Ovary (tissue), 9 donors: ENCODE measurements around the gene UAP1L1. TPM values are rescaled to one million over a fixed set of nuclear protein-coding genes. Genes with fewer than 3 reads are reported as not detected.

Experiments used
- DNase-seq, 5 donors: peaks; one replicate each; pipeline ENCODE4 v3.0.0-alpha.2; 2019 to 2020
- H3K27ac ChIP-seq, 2 donors: fragments of 200-600 bp; one replicate each; pipeline versions ENCODE4 v1.5.1 to v1.8.0; 2019 to 2022
- H3K27me3 ChIP-seq: fragments of 200-600 bp; one replicate; pipeline ENCODE4 v1.8.0; 2022
- H3K36me3 ChIP-seq: fragments of 200-600 bp; sonication (generic); one replicate; pipeline ENCODE4 v1.5.1; 2019
- H3K4me1 ChIP-seq: one replicate; pipeline ENCODE4 v1.8.1; 2013; ENCODE audit warnings: mild to moderate bottlenecking, moderate library complexity; ENCODE audit not compliant: insufficient read depth
- H3K4me3 ChIP-seq: fragments of 200-600 bp; sonication (generic); one replicate; pipeline ENCODE4 v1.5.1; 2017
- H3K9me3 ChIP-seq, 2 donors: fragments of 200-600 bp in 1 of 2; sonication (generic) in 1 of 2; one replicate each; pipeline versions ENCODE4 v1.5.1 to v1.8.1; 2013 to 2019; ENCODE audit warnings: mild to moderate bottlenecking in 1 of 2, moderate library complexity in 1 of 2
- EP300 ChIP-seq: sonication (generic); formaldehyde crosslinking; IDR thresholded peaks from one replicate; pipeline ENCODE4 v1.6.1; 2017; ENCODE audit warnings: antibody characterized with exemption
- POLR2A ChIP-seq: fragments of 450-650 bp; IDR thresholded peaks from one replicate; pipeline ENCODE4 v1.6.1; 2017; ENCODE audit warnings: antibody characterized with exemption, mild to moderate bottlenecking, moderate library complexity
- WGBS, 3 donors: extraction: QIAGEN DNeasy Blood & Tissue Kit in 1 of 3; methylation state at CpG; one replicate each; pipeline versions ENCODE4 v1.1.5 to v1.1.7; 2013 to 2017; 5-methylcytosine and 5-hydroxymethylcytosine counted together
- intact Hi-C, 4 donors: fragments of 100-400 bp; cut with DNase I; formaldehyde crosslinking; loops; one replicate each; pipeline versions ENCODE4 v1.11.0 to v1.15.1; 2022 to 2023
- polyA plus RNA-seq, 2 donors: library from polyadenylated mRNA; stranded (reverse); fragments of 200-250 nt in 1 of 2; fragments of 350-450 nt in 1 of 2; fragmentation: Illumina TruSeq in 1 of 2; extraction: RNeasy Lipid Tissue Mini Kit (QIAGEN cat#74804) in 1 of 2; gene quantifications; one replicate each; pipeline ENCODE4 v1.2.3, GENCODE V29; 2013 to 2014
- total RNA-seq, 7 donors: library from RNA; depleted of rRNA in 2 of 7; stranded (reverse); fragments of >200 nt in 2 of 7; fragmentation: NEBNext Ultra II Directional in 3 of 7; extraction: Animal tissue kit (Norgen Biotek cat#: 25700) in 3 of 7; gene quantifications; one replicate each; pipeline versions ENCODE4 v1.1.0 to v1.2.4, GENCODE V29; 2016 to 2023
- TF ChIP-seq, protein P1 (sequence below), 3 donors: fragments of 450-650 bp in 2 of 3; fragments of 200-600 bp in 1 of 3; IDR thresholded peaks; one replicate each; pipeline versions ENCODE4 v1.5.1 to v1.8.0; 2016 to 2022; ENCODE audit warnings: antibody characterized with exemption in 3 of 3, mild to moderate bottlenecking in 1 of 3
- donor health status: DM: no; HTN: no; CAD: no; lungs with moderate emphysema.
- donor health status: DM: no; HTN: no; CAD: no.
- donor health status: Bipolar disorder and iron deficiency.
- donor health status: DM: yes; HTN: yes; CAD: no.
- donor health status: DM: no; HTN: no; CAD: no.
- donor health status: DM: yes; HTN: yes; CAD: no.

The UAP1L1 gene
- total and polyA plus RNA-seq, 9 donors: 1.3 to 6.3 (median 4.1) TPM

DNA sequence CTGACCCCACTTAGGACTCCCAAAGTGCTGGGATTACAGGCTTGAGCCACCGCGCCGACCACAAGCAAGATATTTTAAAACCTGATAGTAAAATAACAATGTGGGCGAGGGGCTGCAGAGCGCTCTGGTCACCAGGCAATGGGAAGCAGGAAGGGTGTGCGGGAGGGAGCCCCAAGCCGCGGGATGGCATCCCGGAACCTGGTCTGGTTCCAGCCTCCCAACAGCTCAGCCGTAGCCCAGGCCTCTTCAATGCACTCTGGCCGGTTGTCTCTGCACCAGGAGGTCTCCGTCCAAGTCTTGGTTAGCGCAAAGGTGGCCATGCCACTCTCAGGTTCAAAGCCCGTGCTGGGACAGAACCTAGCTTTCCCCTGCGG lies 694 bp upstream of the UAP1L1 start:
- intact Hi-C loops: no loop called here
- DNase-seq: no peak
- Histone ChIP-seq H3K9me3 (no peaks in the 10 kb centered on the region), H3K27ac (no peak overlapping the region), H3K27me3 (no peaks in the 10 kb centered on the region), H3K4me3 (no peak overlapping the region), H3K4me1 (peaks cover 5% of the 10 kb centered on the region), H3K36me3 (no peaks in the 10 kb centered on the region)
- WGBS, 3 donors: 61 to 67% (median 67%) methylated on average over 15 of the region's 15 CpGs
- TF ChIP-seq POLR2A: no peak
- no peak for TF ChIP-seq EP300
- TF ChIP-seq, protein P1, sequence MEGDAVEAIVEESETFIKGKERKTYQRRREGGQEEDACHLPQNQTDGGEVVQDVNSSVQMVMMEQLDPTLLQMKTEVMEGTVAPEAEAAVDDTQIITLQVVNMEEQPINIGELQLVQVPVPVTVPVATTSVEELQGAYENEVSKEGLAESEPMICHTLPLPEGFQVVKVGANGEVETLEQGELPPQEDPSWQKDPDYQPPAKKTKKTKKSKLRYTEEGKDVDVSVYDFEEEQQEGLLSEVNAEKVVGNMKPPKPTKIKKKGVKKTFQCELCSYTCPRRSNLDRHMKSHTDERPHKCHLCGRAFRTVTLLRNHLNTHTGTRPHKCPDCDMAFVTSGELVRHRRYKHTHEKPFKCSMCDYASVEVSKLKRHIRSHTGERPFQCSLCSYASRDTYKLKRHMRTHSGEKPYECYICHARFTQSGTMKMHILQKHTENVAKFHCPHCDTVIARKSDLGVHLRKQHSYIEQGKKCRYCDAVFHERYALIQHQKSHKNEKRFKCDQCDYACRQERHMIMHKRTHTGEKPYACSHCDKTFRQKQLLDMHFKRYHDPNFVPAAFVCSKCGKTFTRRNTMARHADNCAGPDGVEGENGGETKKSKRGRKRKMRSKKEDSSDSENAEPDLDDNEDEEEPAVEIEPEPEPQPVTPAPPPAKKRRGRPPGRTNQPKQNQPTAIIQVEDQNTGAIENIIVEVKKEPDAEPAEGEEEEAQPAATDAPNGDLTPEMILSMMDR (IDR thresholded peaks at IDR 0.05): no peak

GRCh38 chr9:137077758-137078693 lies 709 bp downstream of the UAP1L1 start:
- Histone ChIP-seq H3K4me3 (peak overlapping the region; percentile 43), H3K36me3 (no peaks in the 10 kb centered on the region), H3K27me3 (no peaks in the 10 kb centered on the region), H3K4me1 (peaks cover 5% of the 10 kb centered on the region), H3K27ac (no peak overlapping the region), H3K9me3 (no peaks in the 10 kb centered on the region)
- no peak for DNase-seq
- TF ChIP-seq, protein P1 (IDR thresholded peaks at IDR 0.05): no peak
- TF ChIP-seq POLR2A (no peak), EP300 (no peak)
- 12 to 22% (median 18%) methylated on average over 47 to 76 of the region's 76 CpGs for WGBS, 3 donors
- intact Hi-C loops: no loop called here

DNA sequence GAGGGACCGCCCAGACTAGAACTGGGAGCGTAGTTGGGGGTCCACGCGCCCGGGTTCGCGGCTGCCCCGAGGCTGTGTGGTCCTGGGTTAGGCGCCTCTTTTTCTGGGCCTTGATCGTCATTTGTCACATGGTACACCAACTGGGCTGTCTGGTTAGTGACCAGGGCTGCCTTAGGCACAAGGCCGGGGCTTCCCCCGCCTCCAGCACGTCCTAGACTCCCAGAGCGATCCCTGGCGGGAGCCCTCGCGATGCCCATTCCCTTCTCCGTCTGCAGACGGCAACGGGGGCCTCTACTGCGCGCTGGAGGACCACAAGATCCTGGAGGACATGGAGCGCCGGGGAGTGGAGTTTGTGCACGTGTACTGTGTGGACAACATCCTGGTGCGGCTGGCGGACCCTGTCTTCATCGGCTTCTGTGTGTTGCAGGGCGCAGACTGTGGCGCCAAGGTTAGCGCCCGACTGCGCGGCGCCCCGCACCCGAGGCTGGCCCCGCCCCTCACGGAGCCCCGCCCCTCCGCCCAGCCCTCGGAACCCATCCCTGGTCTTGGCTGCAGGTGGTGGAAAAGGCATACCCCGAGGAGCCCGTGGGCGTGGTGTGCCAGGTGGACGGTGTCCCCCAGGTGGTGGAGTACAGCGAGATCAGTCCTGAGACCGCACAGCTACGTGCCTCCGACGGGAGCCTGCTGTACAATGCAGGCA lies 1.5 kb downstream of the UAP1L1 start:
- no peaks in the 10 kb centered on the region for H3K36me3 ChIP-seq
- H3K4me1 ChIP-seq: peaks cover 5% of the 10 kb centered on the region
- H3K4me3 ChIP-seq: no peak overlapping the region
- TF ChIP-seq EP300: no peak
- TF ChIP-seq, protein P1 (IDR thresholded peaks at IDR 0.05): no peak
- TF ChIP-seq POLR2A: no peak
- H3K9me3 ChIP-seq: no peaks in the 10 kb centered on the region
- no peak overlapping the region for H3K27ac ChIP-seq
- intact Hi-C loops: no loop called here
- no peaks in the 10 kb centered on the region for H3K27me3 ChIP-seq
- no peak for DNase-seq
- 62 to 67% (median 63%) methylated on average over 43 to 51 of the region's 51 CpGs for WGBS, 3 donors

DNA sequence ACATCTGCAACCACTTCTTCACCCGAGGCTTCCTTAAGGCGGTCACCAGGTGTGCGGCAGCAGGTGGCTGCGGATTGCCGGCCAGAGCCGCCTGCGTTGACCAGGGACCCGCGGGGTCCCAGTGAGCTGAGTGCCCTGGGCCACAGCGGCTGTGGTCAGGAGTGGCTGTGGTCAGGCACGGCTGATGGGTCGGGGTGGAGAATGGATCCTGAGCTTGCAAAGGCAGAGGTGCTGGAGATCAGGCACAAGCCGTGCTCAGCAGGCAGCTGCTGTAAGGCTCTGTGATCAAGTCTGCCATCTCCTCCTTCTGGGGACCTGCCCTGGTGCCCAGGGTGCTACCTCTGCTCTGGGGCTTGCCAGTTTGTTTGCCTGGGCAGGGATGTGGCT lies 2.1 kb downstream of the UAP1L1 start:
- 82 to 86% (median 84%) methylated on average over 13 of the region's 13 CpGs for WGBS, 3 donors
- H3K9me3 ChIP-seq: no peaks in the 10 kb centered on the region
- TF ChIP-seq EP300 (no peak), POLR2A (no peak)
- TF ChIP-seq, protein P1 (IDR thresholded peaks at IDR 0.05): no peak
- intact Hi-C loops: no loop called here
- no peak for DNase-seq
- no peak overlapping the region for H3K27ac ChIP-seq
- H3K4me3 ChIP-seq: no peak overlapping the region
- peaks cover 5% of the 10 kb centered on the region for H3K4me1 ChIP-seq
- H3K27me3 ChIP-seq: no peaks in the 10 kb centered on the region
- no peaks in the 10 kb centered on the region for H3K36me3 ChIP-seq
